Measurements from ENCODE around the gene MCRS1. TPM values are rescaled to one million over a fixed set of nuclear protein-coding genes. Genes with fewer than 3 reads are reported as not detected.

MCRS1 gene
- total RNA-seq (2014; rRNA removed) (86.8 and 95.8 TPM in 2 replicates), Bru-seq, nascent RNA (percentile 84 among the genes with signal in this experiment), BruChase-seq, experiment 1, labeled RNA remaining after a 6-hour chase (percentile 90 among the genes with signal in this experiment), BruChase-seq, experiment 2, labeled RNA remaining after a 2-hour chase (percentile 83 among the genes with signal in this experiment)
- long read RNA-seq, transcript MCRS1-201 (15 exons, 1,928 nt): major isoform, 35 of 127 reads
- long read RNA-seq, partial matches to known transcripts: 64 of 127 reads
- long read RNA-seq, other reads (novel, unspliced or antisense): 23 of 127 reads

GRCh38 chr12:49567611-49568441 is at the start of gene MCRS1:
TSS of gene MCRS1 (minus strand) at chr12:49568142. CDS start at chr12:49566731, 1,411 bp downstream.
- ChIA-PET POLR2A (ENCODE audit: unreplicated experiment) (interaction anchor here (0.6 kb wide), 1 partner anchor 220 kb away, joined by 3 read pairs; no protein-coding TSS in a partner anchor), CTCF (interaction anchor here (1.0 to 1.3 kb wide), 2 partner anchors 12 to 13 kb away, joined by 3 to 6 read pairs; no protein-coding TSS in a partner anchor)
- H4K20me1 ChIP-seq (ENCODE audit: low read length): 0 out of 2 replicates have a peak, but pooled peaks cover 6% of the 10 kb centered on the region
- H2AFZ ChIP-seq (ENCODE audit: low read length): peak within 1 kb of the TSS; percentile 95
- no peak for TF ChIP-seq EZH2 (IDR thresholded peaks at IDR 0.05; ENCODE audit: low read length, unreplicated experiment)
- TF ChIP-seq CTCF (conservative IDR thresholded peaks at IDR 0.05; ENCODE audit: low read depth, low read length): no peak
- TF ChIP-seq EZH2phosphoT487 (IDR thresholded peaks at IDR 0.05; ENCODE audit: borderline replicate concordance, low read length): no peak
- peak within 1 kb of the TSS; percentile 92 for H3K4me3 ChIP-seq (ENCODE audit: low read length)
- intact Hi-C loops (cut with micrococcal nuclease): no loop called here
- H3K9me3 ChIP-seq (ENCODE audit: low read length): no peaks in the 10 kb centered on the region
- H3K36me3 ChIP-seq (ENCODE audit: low read depth, low read length): peaks cover 15% of the 10 kb centered on the region; the same call in 1 of the 2 replicates
- H3K27ac ChIP-seq (ENCODE audit: low read length): peak within 1 kb of the TSS; percentile 62
- TSS peak; percentile 86 for BruUV-seq (replicated peaks)
- peak within 1 kb of the TSS; percentile 95 for H3K9ac ChIP-seq (ENCODE audit: low read length)
- peaks cover 65% of the 10 kb centered on the region for H3K79me2 ChIP-seq (ENCODE audit: low read length)
- H3K4me2 ChIP-seq (ENCODE audit: low read length): peak within 1 kb of the TSS; percentile 98
- H3F3A ChIP-seq (ENCODE audit: low read length, unreplicated experiment): no peaks in the 10 kb centered on the region
- peaks cover 13% of the 10 kb centered on the region; the same call in 1 of the 2 replicates for H3K4me1 ChIP-seq (ENCODE audit: insufficient read depth, low read length)
- no peaks in the 10 kb centered on the region for H3K27me3 ChIP-seq (ENCODE audit: low read length)
- no peaks in the 10 kb centered on the region for H3K9me2 ChIP-seq (replicated peaks; ENCODE audit: low read length)
- DNase-seq: peak; percentile 91
- peak; percentile 82 for ATAC-seq

- Histone ChIP-seq H2AFZ (ENCODE audit: low read length) (no peak overlapping the region), H3K27me3 (ENCODE audit: low read length) (no peaks in the 10 kb centered on the region), H3K36me3 (ENCODE audit: low read depth, low read length) (no peaks in the 10 kb centered on the region), H4K20me1 (ENCODE audit: low read length) (no peaks in the 10 kb centered on the region), H3K27ac (ENCODE audit: low read length) (no peak overlapping the region), H3K4me3 (ENCODE audit: low read length) (no peak overlapping the region), H3K4me1 (ENCODE audit: insufficient read depth, low read length) (peaks cover 12% of the 10 kb centered on the region; the same call in 1 of the 2 replicates), H3K9ac (ENCODE audit: low read length) (no peak overlapping the region), H3K9me3 (ENCODE audit: low read length) (no peaks in the 10 kb centered on the region), H3K79me2 (ENCODE audit: low read length) (no peaks in the 10 kb centered on the region), H3K4me2 (ENCODE audit: low read length) (no peak overlapping the region), H3F3A (ENCODE audit: low read length, unreplicated experiment) (no peaks in the 10 kb centered on the region), H3K9me2 (replicated peaks; ENCODE audit: low read length) (no peaks in the 10 kb centered on the region)
- ATAC-seq: no peak
- BruUV-seq (replicated peaks): no TSS peak
- TF ChIP-seq EZH2phosphoT487 (IDR thresholded peaks at IDR 0.05; ENCODE audit: borderline replicate concordance, low read length): no peak
- no peak for TF ChIP-seq CTCF (conservative IDR thresholded peaks at IDR 0.05; ENCODE audit: low read depth, low read length)
- no peak for TF ChIP-seq EZH2 (IDR thresholded peaks at IDR 0.05; ENCODE audit: low read length, unreplicated experiment)
- POLR2A ChIA-PET (ENCODE audit: unreplicated experiment): no interaction called here
- intact Hi-C loops (cut with micrococcal nuclease): no loop called here
- no peak for DNase-seq
- CTCF ChIA-PET: no interaction called here
Measured at GRCh38 chr12:49616533-49617219, 48.7 kb upstream of the MCRS1 start.

Measured in PC-3 (cell line).